Parathyroid adenoma (tissue), 2 donors: ENCODE data around the gene LHFPL3.

Experiments used
- H2AFZ ChIP-seq: fragments of 300-600 bp; sonication (generic); one replicate; pipeline ENCODE4 v1.7.0; 2017; ENCODE audit warnings: antibody characterized with exemption, mild to moderate bottlenecking
- H3K27ac ChIP-seq: fragments of 300-600 bp; sonication (generic); one replicate; pipeline ENCODE4 v1.7.0; 2017
- H3K27me3 ChIP-seq: fragments of 300-600 bp; sonication (generic); one replicate; pipeline ENCODE4 v1.7.0; 2017; ENCODE audit warnings: low read length; ENCODE audit not compliant: control insufficient read depth, insufficient read depth
- H3K36me3 ChIP-seq: fragments of 300-600 bp; sonication (generic); one replicate; pipeline ENCODE4 v1.7.0; 2017; ENCODE audit warnings: low read length; ENCODE audit not compliant: control insufficient read depth, insufficient read depth
- H3K4me1 ChIP-seq: fragments of 300-600 bp; sonication (generic); one replicate; pipeline ENCODE4 v1.7.0; 2017; ENCODE audit warnings: control low read depth
- H3K4me2 ChIP-seq: fragments of 300-600 bp; sonication (generic); one replicate; pipeline ENCODE4 v1.7.0; 2017; ENCODE audit warnings: low read length
- H3K4me3 ChIP-seq: fragments of 300-600 bp; sonication (generic); one replicate; pipeline ENCODE4 v1.7.0; 2017; ENCODE audit warnings: low read depth, low read length
- H3K79me2 ChIP-seq: fragments of 300-600 bp; sonication (generic); one replicate; pipeline ENCODE4 v1.7.0; 2017; ENCODE audit warnings: control low read depth
- H3K9ac ChIP-seq: fragments of 300-600 bp; sonication (generic); one replicate; pipeline ENCODE4 v1.7.0; 2017; ENCODE audit warnings: mild to moderate bottlenecking
- H3K9me3 ChIP-seq: fragments of 300-600 bp; sonication (generic); one replicate; pipeline ENCODE4 v1.7.0; 2017; ENCODE audit warnings: low read length; ENCODE audit not compliant: control insufficient read depth
- CTCF ChIP-seq: fragments of 300-600 bp; sonication (generic); IDR thresholded peaks from one replicate; pipeline ENCODE4 v1.7.0; 2017; ENCODE audit warnings: antibody characterized with exemption, mild to moderate bottlenecking
- donor health status: primary hyperparathyroidism.

The LHFPL3 gene

GRCh38 chr7:104886651-104887050, 558.2 kb downstream of the LHFPL3 start:
- Histone ChIP-seq H3K36me3 (no peaks in the 10 kb centered on the region), H2AFZ (no peak overlapping the region), H3K27ac (no peak overlapping the region), H3K9ac (no peak overlapping the region), H3K9me3 (no peaks in the 10 kb centered on the region), H3K4me3 (no peak overlapping the region), H3K4me1 (no peaks in the 10 kb centered on the region), H3K4me2 (no peak overlapping the region), H3K79me2 (no peaks in the 10 kb centered on the region), H3K27me3 (no peaks in the 10 kb centered on the region)
- no peak for TF ChIP-seq CTCF

- no peaks in the 10 kb centered on the region for H3K4me1 ChIP-seq
- H2AFZ ChIP-seq = no peak overlapping the region
- no peaks in the 10 kb centered on the region for H3K79me2 ChIP-seq
- H3K27ac ChIP-seq = no peak overlapping the region
- no peaks in the 10 kb centered on the region for H3K9me3 ChIP-seq
- no peaks in the 10 kb centered on the region for H3K36me3 ChIP-seq
- no peak overlapping the region for H3K4me3 ChIP-seq
- no peak overlapping the region for H3K4me2 ChIP-seq
- H3K27me3 ChIP-seq = no peaks in the 10 kb centered on the region
- no peak for TF ChIP-seq CTCF
- H3K9ac ChIP-seq = no peak overlapping the region
Measured at GRCh38 chr7:104890216-104890615, 561.8 kb downstream of the LHFPL3 start.

DNA sequence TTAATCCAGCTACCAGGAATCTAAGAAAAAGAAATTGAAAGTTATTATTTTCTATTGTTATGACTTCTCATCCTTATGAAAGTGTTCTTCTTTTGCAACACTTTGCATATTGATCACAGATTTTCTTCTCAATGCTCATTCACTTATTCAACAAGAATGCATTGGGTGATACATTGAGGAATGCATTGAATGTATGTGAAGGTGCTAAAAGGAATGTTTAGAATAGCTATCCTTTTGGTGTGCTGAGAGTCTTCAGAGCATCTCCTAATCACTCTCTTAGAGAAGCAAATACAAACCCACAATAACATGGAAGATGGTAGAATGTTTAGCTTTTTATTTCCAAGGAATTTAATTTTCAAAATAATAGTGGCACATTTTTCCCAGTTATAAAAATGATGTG, 563.5 kb downstream of the LHFPL3 start:
- Histone ChIP-seq H3K79me2 (no peaks in the 10 kb centered on the region), H3K36me3 (no peaks in the 10 kb centered on the region), H3K9me3 (no peaks in the 10 kb centered on the region), H3K9ac (no peak overlapping the region), H3K27me3 (no peaks in the 10 kb centered on the region), H3K4me2 (no peak overlapping the region), H3K27ac (no peak overlapping the region), H3K4me1 (no peaks in the 10 kb centered on the region), H2AFZ (no peak overlapping the region), H3K4me3 (no peak overlapping the region)
- TF ChIP-seq CTCF = no peak

DNA sequence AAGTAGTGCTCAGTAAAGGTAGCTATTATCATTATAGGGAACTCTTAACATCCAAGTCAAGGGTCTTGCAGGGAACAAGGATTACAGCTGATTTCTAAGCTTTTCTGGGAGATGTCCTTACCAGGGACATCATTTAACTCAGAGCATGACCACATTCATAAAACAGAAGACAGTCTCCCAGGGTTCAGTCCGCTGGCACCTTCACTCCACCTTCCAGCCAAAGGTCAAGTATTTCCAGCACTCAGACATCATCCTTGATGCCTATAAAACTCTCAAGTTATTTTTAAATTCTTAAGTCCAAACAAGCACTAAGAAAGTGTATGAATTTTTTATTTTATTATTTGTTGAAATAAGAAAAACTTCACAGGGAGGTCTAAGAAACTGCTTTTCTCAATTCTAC, 565.9 kb downstream of the LHFPL3 start:
- no peak for TF ChIP-seq CTCF
- Histone ChIP-seq H2AFZ (no peak overlapping the region), H3K9me3 (no peaks in the 10 kb centered on the region), H3K27ac (no peak overlapping the region), H3K79me2 (no peaks in the 10 kb centered on the region), H3K36me3 (no peaks in the 10 kb centered on the region), H3K27me3 (no peaks in the 10 kb centered on the region), H3K4me1 (no peaks in the 10 kb centered on the region), H3K4me2 (no peak overlapping the region), H3K9ac (no peak overlapping the region), H3K4me3 (no peak overlapping the region)

DNA sequence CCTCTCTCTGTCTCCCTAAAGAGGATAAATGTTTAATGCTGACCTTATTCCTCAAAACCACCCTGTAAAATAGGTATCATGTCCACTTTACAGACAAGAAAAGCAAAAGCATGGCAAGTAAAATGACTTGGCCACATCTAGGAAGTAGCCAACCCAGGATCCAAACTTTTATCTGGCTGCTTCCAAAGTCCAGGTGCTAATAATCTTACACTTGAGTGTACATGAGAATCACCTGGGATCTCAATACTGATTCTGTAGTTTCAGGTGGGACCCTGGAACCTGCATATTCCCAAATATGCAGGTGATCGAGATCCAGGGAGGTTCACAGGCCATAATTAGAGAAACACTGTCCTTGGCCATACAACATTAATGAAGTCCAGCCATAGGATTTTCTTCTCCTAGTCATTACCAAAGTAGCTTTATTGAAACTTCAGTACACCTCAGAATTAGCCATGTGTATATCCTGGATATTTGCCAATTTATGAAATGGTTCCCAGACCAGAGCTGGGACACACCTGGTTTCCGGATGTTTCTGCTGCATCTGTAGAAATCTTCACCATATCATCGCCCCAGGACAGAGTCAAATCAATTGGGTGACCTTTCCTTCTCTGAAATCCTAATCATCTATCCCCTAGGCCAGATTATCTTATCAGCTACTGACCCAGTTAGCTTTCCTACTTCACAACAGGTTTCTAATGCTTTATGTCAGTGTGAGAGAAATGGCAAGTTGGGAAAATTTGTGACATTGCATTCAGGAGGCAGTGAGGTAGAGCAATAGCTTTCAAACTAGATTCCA, 566.5 kb downstream of the LHFPL3 start:
- Histone ChIP-seq H3K9me3 (no peaks in the 10 kb centered on the region), H2AFZ (no peak overlapping the region), H3K36me3 (no peaks in the 10 kb centered on the region), H3K4me1 (no peaks in the 10 kb centered on the region), H3K27ac (no peak overlapping the region), H3K4me2 (no peak overlapping the region), H3K9ac (no peak overlapping the region), H3K4me3 (no peak overlapping the region), H3K27me3 (no peaks in the 10 kb centered on the region), H3K79me2 (no peaks in the 10 kb centered on the region)
- TF ChIP-seq CTCF = no peak
